WERI-Rb-1 (cell line): ENCODE data around the gene SNCB.
A peak's percentile ranks its signal among the peaks of the same experiment; 100 is the strongest.

Experiments used
- DNase-seq: peaks from one replicate; pipeline ENCODE4 v3.0.0-alpha.2; 2020
- H3K27ac ChIP-seq: fragments of 250-450 bp; sonication (Bioruptor Pico); 2 replicates; pipeline ENCODE4 v1.5.1; 2020; ENCODE audit warnings: mild to moderate bottlenecking, moderate library complexity
- H3K27me3 ChIP-seq: fragments of 250-450 bp; sonication (Bioruptor Pico); 2 replicates; pipeline ENCODE4 v1.5.1; 2021; ENCODE audit warnings: mild to moderate bottlenecking, low read depth, moderate library complexity; ENCODE audit not compliant: insufficient read depth, severe bottlenecking
- H3K36me3 ChIP-seq: fragments of 250-450 bp; sonication (Bioruptor Pico); 2 replicates; pipeline ENCODE4 v1.5.1; 2020; ENCODE audit warnings: mild to moderate bottlenecking, moderate library complexity
- H3K4me3 ChIP-seq: 2 replicates; pipeline ENCODE4 v1.5.1; 2011; ENCODE audit warnings: low read depth, mild to moderate bottlenecking, control low read depth, low read length
- H3K9me3 ChIP-seq: fragments of 250-450 bp; sonication (Bioruptor Pico); 2 replicates; pipeline ENCODE4 v1.5.1; 2021; ENCODE audit warnings: mild to moderate bottlenecking, moderate library complexity; ENCODE audit not compliant: severe bottlenecking
- CTCF ChIP-seq: IDR thresholded peaks from 2 replicates; pipeline ENCODE4 v1.5.1; 2011; ENCODE audit warnings: low read depth, mild to moderate bottlenecking, control low read depth, inconsistent platforms, low read length

SNCB gene

GRCh38 chr5:176609724-176610434 lies 20.5 kb downstream of the SNCB start, which contains the start of gene GPRIN1:
Gene GPRIN1, minus strand, starts transcription at chr5:176610156. Its CDS starts 10,322 bp downstream, at chr5:176599834.
- TF ChIP-seq CTCF = peak; percentile 51; the same call in 1 of the 2 replicates
- H3K27ac ChIP-seq = peak within 1 kb of the TSS; percentile 96
- H3K4me3 ChIP-seq = peak within 1 kb of the TSS; percentile 68
- peaks cover 40% of the 10 kb centered on the region for H3K36me3 ChIP-seq
- DNase-seq = peak; percentile 75
- no peaks in the 10 kb centered on the region for H3K9me3 ChIP-seq
- no peaks in the 10 kb centered on the region for H3K27me3 ChIP-seq

DNA sequence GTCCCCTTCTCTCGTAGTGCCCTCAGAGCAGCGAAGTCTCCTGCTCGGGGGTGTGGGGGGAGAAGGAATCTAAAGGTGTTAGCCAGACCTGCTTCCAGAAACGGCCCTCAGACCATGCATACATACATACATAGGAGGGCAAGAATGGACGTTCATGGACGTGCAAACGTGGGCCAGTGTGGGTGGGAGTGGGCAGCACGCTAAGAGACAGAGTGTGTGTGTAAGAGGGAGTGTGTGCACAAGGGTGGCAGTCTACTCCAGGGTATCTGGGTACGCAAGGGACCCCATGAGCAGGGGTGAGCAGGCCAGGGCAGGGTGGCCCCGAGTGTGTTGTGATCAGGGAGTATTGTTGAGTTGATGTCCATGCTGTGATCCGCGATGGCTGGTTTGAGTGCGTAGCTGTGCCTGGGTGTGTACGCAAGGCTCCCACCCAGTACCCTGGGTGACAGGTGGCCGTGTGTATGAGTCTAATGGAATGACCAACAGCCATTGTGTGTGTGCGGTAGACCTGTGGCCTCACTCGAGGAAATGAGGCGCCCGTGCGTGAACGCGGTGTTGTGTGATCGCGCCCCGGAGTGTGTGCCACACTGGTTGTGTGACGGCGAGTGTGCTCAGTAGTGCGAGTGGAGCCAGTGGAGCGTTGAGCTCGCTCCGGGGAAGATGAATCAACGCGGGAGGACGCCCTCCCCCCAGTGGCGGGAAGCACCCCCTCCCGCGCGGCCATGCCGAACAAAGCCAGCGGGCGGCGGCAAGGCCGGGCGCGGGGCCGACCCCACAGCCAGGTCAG lies 21.2 kb downstream of the SNCB start:
- peak overlapping the region; percentile 68 for H3K4me3 ChIP-seq
- DNase-seq = peak; percentile 67
- peak overlapping the region; percentile 96 for H3K27ac ChIP-seq

GRCh38 chr5:176608142-176608705 lies 22.1 kb downstream of the SNCB start:
- no peak for DNase-seq

More for the DNA sequence above, 21.2 kb downstream of the SNCB start:
- peaks cover 46% of the 10 kb centered on the region for H3K36me3 ChIP-seq
- no peaks in the 10 kb centered on the region for H3K9me3 ChIP-seq
- TF ChIP-seq CTCF = no peak
- H3K27me3 ChIP-seq = no peaks in the 10 kb centered on the region

GRCh38 chr5:176606875-176607274 lies 23.5 kb downstream of the SNCB start:
- no peak for DNase-seq
- no peak for TF ChIP-seq CTCF
- Histone ChIP-seq H3K9me3 (no peaks in the 10 kb centered on the region), H3K36me3 (peaks cover 54% of the 10 kb centered on the region), H3K27me3 (no peaks in the 10 kb centered on the region), H3K4me3 (no peak overlapping the region), H3K27ac (no peak overlapping the region)

More at GRCh38 chr5:176608142-176608705, 22.1 kb downstream of the SNCB start:
- Histone ChIP-seq H3K36me3 (peaks cover 54% of the 10 kb centered on the region), H3K9me3 (no peaks in the 10 kb centered on the region), H3K27ac (no peak overlapping the region), H3K4me3 (no peak overlapping the region), H3K27me3 (no peaks in the 10 kb centered on the region)
- no peak for TF ChIP-seq CTCF

- no peak for TF ChIP-seq CTCF
- H3K36me3 ChIP-seq = peaks cover 57% of the 10 kb centered on the region
- H3K4me3 ChIP-seq = no peak overlapping the region
- DNase-seq = no peak
- no peaks in the 10 kb centered on the region for H3K27me3 ChIP-seq
- no peaks in the 10 kb centered on the region for H3K9me3 ChIP-seq
- no peak overlapping the region for H3K27ac ChIP-seq
Measured at GRCh38 chr5:176606032-176606431, 24.3 kb downstream of the SNCB start.
